Measurements from ENCODE around the gene EXOC4. TPM values are rescaled to one million over a fixed set of nuclear protein-coding genes. Genes with fewer than 3 reads are reported as not detected.

Gene EXOC4
- total and polyA plus RNA-seq, 2 donors (not counting 1 experiment from before 2014, with no cell fraction given): 79.6 to 158 TPM

GRCh38 chr7:133339772-133340171 lies 86.9 kb downstream of the EXOC4 start:
- H3K27ac ChIP-seq (ENCODE audit: insufficient read depth, low read length): no peak overlapping the region
- no peak for DNase-seq (ENCODE audit: low read depth in 2 of 2)
- H3K9me3 ChIP-seq (ENCODE audit: control insufficient read depth, insufficient read depth, low read depth, low read length): no peaks in the 10 kb centered on the region
- H3K27me3 ChIP-seq (ENCODE audit: control insufficient read depth, insufficient read depth, low read length): no peaks in the 10 kb centered on the region
- TF ChIP-seq CTCF (conservative IDR thresholded peaks at IDR 0.05 in 1 of 2, IDR thresholded peaks at IDR 0.05 in 1 of 2; ENCODE audit: low read depth in 1 of 2, low read length in 2 of 2): no peak
- no peak overlapping the region for H2AFZ ChIP-seq (ENCODE audit: low read length)
- no peaks in the 10 kb centered on the region for H4K20me1 ChIP-seq (ENCODE audit: control insufficient read depth, extremely low read depth, insufficient read depth, low read length)
- H3K79me2 ChIP-seq (ENCODE audit: control insufficient read depth, insufficient read depth, low read length): no peaks in the 10 kb centered on the region
- H3K36me3 ChIP-seq (ENCODE audit: control insufficient read depth, insufficient read depth, low read length): no peaks in the 10 kb centered on the region
- no peak overlapping the region for H3K4me3 ChIP-seq (replicated peaks in 1 of 4; ENCODE audit: control extremely low read depth in 1 of 4, insufficient read depth in 1 of 4, low read depth in 3 of 4, low read length in 4 of 4)
- H3K4me1 ChIP-seq (ENCODE audit: control insufficient read depth, extremely low read depth, insufficient read depth, low read length): no peaks in the 10 kb centered on the region
- no peak overlapping the region for H3K9ac ChIP-seq (ENCODE audit: insufficient read depth, low read length)
- H3K4me2 ChIP-seq (ENCODE audit: extremely low read depth, insufficient read depth, low read length): no peak overlapping the region

- TF ChIP-seq EZH2 (IDR thresholded peaks at IDR 0.05; ENCODE audit: low read length, missing control alignments) (no peak), CTCF (conservative IDR thresholded peaks at IDR 0.05 in 1 of 2, IDR thresholded peaks at IDR 0.05 in 1 of 2; ENCODE audit: low read depth in 1 of 2, low read length in 2 of 2) (peak; percentile 57 to 58)
- Histone ChIP-seq H3K9me3 (ENCODE audit: control insufficient read depth, insufficient read depth, low read depth, low read length) (no peaks in the 10 kb centered on the region), H3K4me1 (ENCODE audit: control insufficient read depth, extremely low read depth, insufficient read depth, low read length) (no peaks in the 10 kb centered on the region), H3K79me2 (ENCODE audit: control insufficient read depth, insufficient read depth, low read length) (no peaks in the 10 kb centered on the region), H3K9ac (ENCODE audit: insufficient read depth, low read length) (no peak overlapping the region), H4K20me1 (ENCODE audit: control insufficient read depth, extremely low read depth, insufficient read depth, low read length) (no peaks in the 10 kb centered on the region), H3K27me3 (ENCODE audit: control insufficient read depth, insufficient read depth, low read length) (no peaks in the 10 kb centered on the region), H3K27ac (ENCODE audit: insufficient read depth, low read length) (no peak overlapping the region), H2AFZ (ENCODE audit: low read length) (no peak overlapping the region), H3K36me3 (ENCODE audit: control insufficient read depth, insufficient read depth, low read length) (no peaks in the 10 kb centered on the region), H3K4me3 (replicated peaks in 1 of 4; ENCODE audit: control extremely low read depth in 1 of 4, insufficient read depth in 1 of 4, low read depth in 3 of 4, low read length in 4 of 4) (no peak overlapping the region), H3K4me2 (ENCODE audit: extremely low read depth, insufficient read depth, low read length) (no peak overlapping the region)
- DNase-seq (ENCODE audit: low read depth in 2 of 2): peak in 1 of 2 donors; percentile 43
Observed at GRCh38 chr7:133344275-133344674, 91.4 kb downstream of the EXOC4 start.

- Histone ChIP-seq H2AFZ (ENCODE audit: low read length) (no peak overlapping the region), H3K4me1 (ENCODE audit: control insufficient read depth, extremely low read depth, insufficient read depth, low read length) (no peaks in the 10 kb centered on the region), H3K9me3 (ENCODE audit: control insufficient read depth, insufficient read depth, low read depth, low read length) (no peaks in the 10 kb centered on the region), H3K4me2 (ENCODE audit: extremely low read depth, insufficient read depth, low read length) (no peak overlapping the region), H3K36me3 (ENCODE audit: control insufficient read depth, insufficient read depth, low read length) (no peaks in the 10 kb centered on the region), H3K4me3 (replicated peaks in 1 of 4; ENCODE audit: control extremely low read depth in 1 of 4, insufficient read depth in 1 of 4, low read depth in 3 of 4, low read length in 4 of 4) (no peak overlapping the region), H3K9ac (ENCODE audit: insufficient read depth, low read length) (no peak overlapping the region), H3K79me2 (ENCODE audit: control insufficient read depth, insufficient read depth, low read length) (no peaks in the 10 kb centered on the region), H4K20me1 (ENCODE audit: control insufficient read depth, extremely low read depth, insufficient read depth, low read length) (no peaks in the 10 kb centered on the region), H3K27me3 (ENCODE audit: control insufficient read depth, insufficient read depth, low read length) (no peaks in the 10 kb centered on the region), H3K27ac (ENCODE audit: insufficient read depth, low read length) (no peak overlapping the region)
- no peak for DNase-seq (ENCODE audit: low read depth in 2 of 2)
- no peak for TF ChIP-seq EZH2 (IDR thresholded peaks at IDR 0.05; ENCODE audit: low read length, missing control alignments)
- no peak for TF ChIP-seq CTCF (conservative IDR thresholded peaks at IDR 0.05 in 1 of 2, IDR thresholded peaks at IDR 0.05 in 1 of 2; ENCODE audit: low read depth in 1 of 2, low read length in 2 of 2)
Observed at GRCh38 chr7:133345690-133346421, 93.0 kb downstream of the EXOC4 start.

All from fibroblast of lung (primary cell).